ENCODE data around the gene SUGCT. TPM values are rescaled to one million over a fixed set of nuclear protein-coding genes. Genes with fewer than 3 reads are reported as not detected.

Gene SUGCT
- polyA plus RNA-seq, 1 donor: 1.3 TPM

DNA sequence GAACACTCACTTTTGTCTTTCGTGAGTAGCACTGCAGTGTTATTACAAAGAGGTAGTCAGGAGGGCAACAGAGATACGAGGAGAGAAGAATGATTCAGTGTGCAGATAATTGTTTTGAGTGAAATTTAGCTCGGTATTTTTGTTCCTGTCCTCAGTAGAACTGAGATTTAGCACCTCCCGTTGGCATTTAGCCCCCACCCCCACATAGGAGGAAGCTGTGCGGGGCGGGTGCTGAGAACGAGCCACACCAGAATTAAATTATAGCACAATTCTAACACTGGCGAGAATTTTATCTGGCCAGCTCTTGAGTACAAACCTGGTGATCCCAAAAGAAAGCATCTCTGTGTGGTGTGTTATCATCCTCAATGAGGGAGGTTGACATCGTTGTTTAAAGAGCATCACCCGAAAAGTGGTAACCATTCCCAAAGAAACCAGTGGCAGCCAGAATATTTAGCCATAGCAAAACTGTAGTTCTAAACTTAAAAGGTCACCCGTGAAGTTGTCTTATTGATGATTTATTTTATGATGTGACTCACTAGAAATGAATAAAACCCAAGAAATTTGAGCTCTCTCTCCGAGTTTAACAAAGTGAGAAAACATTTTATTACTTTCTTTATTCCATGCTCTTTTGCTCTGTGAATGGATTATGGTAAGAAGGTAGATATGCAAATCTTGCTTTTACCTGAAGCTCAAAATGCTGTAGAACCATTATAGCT lies 612.2 kb downstream of the SUGCT start:
- no peak for DNase-seq

GRCh38 chr7:40747856-40748255 lies 613.1 kb downstream of the SUGCT start:
- DNase-seq: no peak

GRCh38 chr7:40749877-40750276 lies 615.1 kb downstream of the SUGCT start:
- no peak for DNase-seq

DNA sequence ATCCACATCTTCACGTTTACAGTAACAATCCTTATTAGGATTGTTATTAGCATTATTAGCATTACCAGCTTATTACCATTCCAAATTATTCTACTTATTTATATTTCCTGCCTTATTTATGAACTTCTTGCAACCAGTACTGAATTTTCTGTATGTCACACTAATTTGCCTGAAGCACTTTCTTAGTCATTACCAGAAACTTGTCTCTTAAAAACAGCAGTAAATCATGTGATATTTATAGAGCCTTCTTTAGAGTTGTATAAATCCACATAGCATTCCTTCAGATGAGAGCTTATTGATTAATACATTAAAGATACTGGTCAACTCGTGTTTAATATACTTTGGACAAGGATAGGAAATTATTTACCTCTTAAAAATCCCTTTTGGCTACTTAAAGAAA lies 618.6 kb downstream of the SUGCT start:
- no peak for DNase-seq

DNA sequence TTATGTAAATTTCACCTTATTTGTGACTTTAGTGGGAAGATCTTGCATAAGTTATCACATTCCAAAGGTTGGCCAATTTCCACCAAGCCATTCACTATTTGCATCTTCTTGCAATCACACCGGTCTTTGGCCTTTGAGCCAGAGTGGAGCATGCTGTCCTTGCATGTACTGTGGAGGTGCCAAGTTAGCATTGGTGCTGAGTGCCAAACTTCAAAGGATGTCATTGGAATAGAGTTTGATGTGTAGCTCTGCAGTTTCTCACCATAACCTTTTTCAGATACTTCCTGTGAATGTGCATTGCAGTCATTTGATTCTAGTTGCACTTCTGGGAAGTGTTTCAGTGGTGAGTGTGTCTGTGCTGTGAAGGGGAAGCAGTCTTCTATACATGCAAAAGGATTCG lies 620.6 kb downstream of the SUGCT start:
- no peak for DNase-seq

- DNase-seq: no peak
Measured at GRCh38 chr7:40757109-40757508, 622.3 kb downstream of the SUGCT start.

GRCh38 chr7:40758590-40758989 lies 623.8 kb downstream of the SUGCT start:
- DNase-seq: no peak

- DNase-seq: no peak
Measured at GRCh38 chr7:40760293-40760964, 625.6 kb downstream of the SUGCT start.

DNA sequence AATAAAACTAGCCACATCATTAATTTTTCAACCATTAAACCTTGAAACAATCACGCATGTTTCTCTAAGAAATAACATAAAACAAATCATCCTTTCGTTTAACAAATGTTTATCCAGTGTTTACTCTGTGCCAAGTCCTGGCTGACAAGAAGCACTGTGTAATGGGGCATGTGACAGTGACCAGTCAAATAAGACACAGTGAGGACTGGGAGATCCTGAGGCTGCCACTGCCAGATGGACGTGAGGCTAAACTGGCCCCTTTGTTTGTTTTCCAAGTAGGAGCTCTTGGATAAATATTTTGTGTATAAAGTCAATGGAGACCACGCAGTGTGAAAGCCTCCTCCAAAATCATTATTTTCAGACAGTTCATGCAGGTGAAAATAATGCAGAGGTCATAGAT lies 626.2 kb downstream of the SUGCT start:
- no peak for DNase-seq

- DNase-seq: no peak
Measured at GRCh38 chr7:40761762-40762560, 627.2 kb downstream of the SUGCT start.

DNA sequence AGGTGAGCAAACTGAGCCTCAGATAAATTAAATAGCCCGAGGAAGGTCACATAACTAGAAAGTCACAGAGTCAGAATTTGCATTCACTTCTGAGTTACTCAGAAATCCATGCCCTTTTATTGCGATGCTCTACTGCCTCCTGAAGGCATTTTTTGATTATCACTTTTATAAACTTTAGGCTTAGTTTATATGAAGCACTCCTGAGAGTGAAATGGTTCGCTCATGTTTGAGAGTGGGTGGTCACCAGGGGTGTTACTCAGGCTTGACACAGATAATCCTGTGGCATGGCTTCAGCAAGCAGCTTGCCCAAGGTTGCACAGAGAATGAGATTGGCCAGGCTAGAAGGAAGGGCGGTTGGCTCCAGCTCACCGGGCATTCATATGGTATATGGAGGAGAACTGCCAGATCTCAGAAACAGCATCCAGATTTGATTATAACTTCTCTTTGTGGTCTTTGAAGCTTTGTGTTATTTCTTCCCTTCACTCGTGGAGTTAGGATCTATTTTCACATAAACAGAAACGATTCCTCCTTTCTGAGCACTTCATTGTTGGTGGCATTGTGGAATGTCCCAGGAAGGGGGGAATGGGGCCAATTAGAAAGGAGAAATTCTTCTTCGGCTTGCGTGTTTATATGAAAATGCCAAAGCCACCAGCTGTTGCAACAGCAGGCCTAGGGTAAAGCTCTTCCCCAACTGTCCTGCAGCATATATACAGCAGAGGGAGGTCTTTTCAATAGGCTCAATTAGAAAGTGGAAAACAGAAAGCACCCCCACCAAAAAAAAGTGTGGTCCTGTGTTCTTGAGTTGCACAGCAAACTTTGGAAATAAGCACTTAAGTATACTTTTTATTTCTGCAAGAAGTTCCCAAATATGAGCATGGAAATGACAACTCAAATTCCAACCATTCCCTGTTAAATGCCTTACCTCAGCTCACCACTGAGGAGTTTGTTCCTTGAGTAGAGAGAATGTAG lies 628.8 kb downstream of the SUGCT start:
- DNase-seq: peak; percentile 40

- DNase-seq: no peak
Measured at GRCh38 chr7:40765639-40766038, 630.8 kb downstream of the SUGCT start.

DNA sequence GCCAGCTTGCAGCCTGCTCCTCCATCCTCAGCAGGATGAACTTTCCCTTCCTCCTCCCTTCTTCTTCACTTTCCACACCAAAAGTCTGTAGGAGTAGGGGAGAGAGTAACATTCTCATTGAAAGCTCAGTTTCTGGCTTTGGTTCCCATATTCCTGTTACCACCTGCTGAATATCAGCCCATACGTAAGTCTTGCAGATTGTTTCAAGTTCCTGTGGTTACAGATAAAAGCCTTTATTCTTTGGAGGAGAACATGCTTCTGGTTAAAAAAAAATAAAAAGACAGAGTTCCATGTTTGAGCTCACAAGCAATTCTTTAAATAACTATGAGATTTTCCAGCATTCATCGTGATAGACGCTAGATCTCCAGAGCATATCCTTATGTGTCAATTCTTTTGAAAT lies 637.3 kb downstream of the SUGCT start:
- no peak for DNase-seq

- DNase-seq: no peak
Measured at GRCh38 chr7:40773656-40774055, 638.9 kb downstream of the SUGCT start.

DNA sequence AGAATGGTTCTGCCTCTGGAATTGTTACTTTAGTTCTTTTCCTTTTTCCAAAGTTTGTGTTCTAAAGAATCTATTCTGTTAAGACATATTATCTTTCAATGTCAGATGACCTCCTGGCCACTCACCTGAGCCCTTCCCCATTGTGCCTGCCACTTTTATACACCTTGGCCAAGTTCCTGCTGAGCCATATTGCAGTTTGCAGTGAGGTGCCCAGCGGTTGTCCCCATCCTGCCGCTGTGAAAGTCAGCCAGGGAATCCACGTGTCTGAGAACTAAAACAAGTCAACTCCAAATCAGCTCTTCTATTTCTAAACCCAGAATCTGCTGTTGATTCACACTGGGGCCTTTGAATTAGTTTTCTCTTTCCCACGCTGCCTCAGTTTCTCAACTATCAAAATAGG lies 641.1 kb downstream of the SUGCT start:
- DNase-seq: no peak

DNA sequence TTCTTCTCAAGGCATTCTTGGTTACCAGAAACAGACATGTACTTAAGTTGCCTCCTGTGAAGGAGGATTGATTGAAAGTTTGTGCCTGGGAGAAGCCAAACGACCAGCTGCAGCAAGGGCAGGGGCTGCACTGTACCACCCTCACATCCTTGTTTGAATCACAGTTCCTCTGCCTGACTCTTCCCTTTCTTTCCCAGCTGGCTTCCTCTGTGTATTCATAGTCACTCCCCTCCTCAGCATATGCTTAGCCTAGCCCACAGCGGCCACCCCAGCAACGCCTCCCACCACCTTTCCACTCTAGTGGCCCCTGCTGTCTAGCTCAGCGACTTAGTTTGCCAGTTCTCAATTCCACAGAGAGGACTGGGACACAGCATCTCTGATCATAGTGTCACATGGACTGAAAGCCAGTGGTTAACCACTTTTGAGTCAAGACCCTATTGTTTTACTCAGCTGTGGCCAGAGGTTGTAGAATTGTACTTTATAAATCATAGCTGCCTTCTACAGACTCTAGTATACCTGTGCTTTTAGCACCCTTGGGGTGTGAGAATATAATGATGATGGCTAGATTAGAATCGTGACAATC lies 643.0 kb downstream of the SUGCT start:
- no peak for DNase-seq

DNA sequence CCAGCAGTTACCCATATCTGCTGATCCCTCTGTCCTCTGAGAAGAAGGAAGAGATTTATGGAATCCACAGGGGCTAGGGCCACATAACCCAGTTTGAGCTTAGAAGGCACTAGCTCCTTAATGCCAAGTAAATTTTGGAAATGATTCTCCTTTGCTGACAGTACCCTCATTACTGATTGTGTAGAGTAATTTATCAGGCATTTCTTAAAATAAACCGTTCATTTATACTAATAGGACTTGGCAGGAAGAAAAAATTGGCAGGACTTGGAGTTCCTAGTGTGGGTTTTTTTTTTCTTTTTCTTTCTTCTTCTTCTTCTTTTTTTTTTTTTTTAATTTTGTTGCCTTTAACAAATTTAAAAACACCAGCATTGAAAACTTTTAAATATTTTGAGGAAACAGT lies 645.7 kb downstream of the SUGCT start:
- no peak for DNase-seq

GRCh38 chr7:40782836-40783235 lies 648.0 kb downstream of the SUGCT start:
- no peak for DNase-seq

DNA sequence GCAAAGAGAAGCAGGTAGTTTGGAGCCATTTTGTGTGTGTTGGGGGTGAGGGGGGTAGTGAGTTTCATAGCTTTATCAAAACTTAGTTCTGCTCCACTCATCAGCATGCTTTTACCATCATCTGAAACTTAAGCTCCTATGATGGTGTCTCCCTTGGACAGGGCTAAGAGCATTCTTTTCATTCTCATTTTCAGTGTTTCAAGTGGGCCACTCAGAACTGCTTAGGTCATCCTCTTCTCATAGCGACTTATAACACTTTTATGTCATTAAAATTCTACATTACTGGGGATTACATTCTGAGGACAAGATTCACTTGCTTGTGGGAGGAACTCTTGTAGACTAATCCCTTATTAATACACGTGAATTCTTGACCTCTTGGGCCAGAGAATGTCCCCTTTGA lies 649.4 kb downstream of the SUGCT start:
- DNase-seq: no peak

DNA sequence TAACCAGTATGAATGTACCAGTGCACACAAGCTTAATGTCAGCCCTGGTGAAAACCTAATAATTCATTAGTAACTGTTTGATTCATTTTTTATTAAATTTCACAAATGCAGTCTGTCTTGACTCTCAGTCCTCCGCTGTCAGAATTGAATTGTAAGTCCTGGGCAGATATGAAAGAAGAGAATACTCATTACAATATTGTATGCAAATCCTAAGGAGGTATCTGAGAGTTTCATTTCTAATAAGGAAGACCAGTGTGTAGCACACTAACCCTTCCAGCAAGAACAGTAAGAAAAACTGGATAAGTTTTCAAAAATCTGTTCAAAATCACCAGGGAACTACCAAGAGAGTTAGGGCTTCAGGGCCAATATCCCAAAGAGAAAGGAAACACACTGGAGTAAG lies 652.1 kb downstream of the SUGCT start:
- DNase-seq: no peak

DNA sequence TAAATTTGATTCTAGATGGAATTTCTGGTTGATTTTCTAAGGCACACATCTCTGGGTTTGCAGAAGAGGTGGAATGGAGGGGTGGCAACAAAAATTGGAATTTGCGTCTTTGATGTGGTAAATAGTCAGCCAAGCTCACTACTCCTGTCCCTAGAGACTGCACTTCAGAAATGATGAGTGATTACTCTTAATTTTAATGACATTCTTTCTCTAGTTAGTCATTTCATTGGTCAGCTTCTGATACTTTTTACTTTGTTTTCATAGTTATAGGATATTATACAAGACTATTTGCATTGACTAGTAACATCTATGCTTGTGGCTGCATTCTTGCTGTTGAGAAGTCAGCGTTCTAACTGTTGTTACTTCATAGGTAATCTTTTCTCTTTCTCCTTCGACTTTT lies 658.3 kb downstream of the SUGCT start:
- no peak for DNase-seq

GRCh38 chr7:40795607-40796006 lies 660.8 kb downstream of the SUGCT start:
- DNase-seq: peak; percentile 20

All from hindlimb muscle (tissue), 1 donor.